ENCODE data around the gene RNF157. TPM values are rescaled to one million over a fixed set of nuclear protein-coding genes. Genes with fewer than 3 reads are reported as not detected.
A peak's percentile ranks its signal among the peaks of the same experiment; 100 is the strongest.

Gene RNF157
- total RNA-seq, 1 donor from 2014 or later: 6.8 TPM

- Histone ChIP-seq H3K4me1 (ENCODE audit: control insufficient read depth in 3 of 3, insufficient read depth in 3 of 3, low read length in 3 of 3) (peaks cover 13 to 30% (median 24%) of the 10 kb centered on the region in 3 donors), H3K36me3 (ENCODE audit: control insufficient read depth in 3 of 3, insufficient read depth in 3 of 3, low read length in 3 of 3) (peaks cover 10 to 15% (median 11%) of the 10 kb centered on the region in 3 donors), H3K27ac (ENCODE audit: low read depth, low read length) (no peak overlapping the region), H3K4me3 (ENCODE audit: low read length in 3 of 3) (no peak overlapping the region), H3K27me3 (ENCODE audit: control insufficient read depth in 3 of 3, insufficient read depth in 3 of 3, low read length in 3 of 3) (peaks cover 0 to 9% (median 6%) of the 10 kb centered on the region in 3 donors), H3K9me3 (ENCODE audit: control insufficient read depth in 3 of 3, low read length in 3 of 3) (no peaks in the 10 kb centered on the region), H3K9ac (ENCODE audit: low read depth in 1 of 3, low read length in 3 of 3) (no peak overlapping the region)
Measured at GRCh38 chr17:76145231-76146052, 94.9 kb downstream of the RNF157 start.

GRCh38 chr17:76142585-76143041 lies 97.7 kb downstream of the RNF157 start:
- H3K9me3 ChIP-seq (ENCODE audit: control insufficient read depth in 3 of 3, low read length in 3 of 3): no peaks in the 10 kb centered on the region
- H3K36me3 ChIP-seq (ENCODE audit: control insufficient read depth in 3 of 3, insufficient read depth in 3 of 3, low read length in 3 of 3): peaks cover 10 to 11% (median 11%) of the 10 kb centered on the region in 3 donors
- no peak overlapping the region for H3K9ac ChIP-seq (ENCODE audit: low read depth in 1 of 3, low read length in 3 of 3)
- H3K4me3 ChIP-seq (ENCODE audit: low read length in 3 of 3): no peak overlapping the region
- peaks cover 28 to 34% (median 34%) of the 10 kb centered on the region in 3 donors for H3K27me3 ChIP-seq (ENCODE audit: control insufficient read depth in 3 of 3, insufficient read depth in 3 of 3, low read length in 3 of 3)
- peaks cover 16 to 36% (median 33%) of the 10 kb centered on the region in 3 donors for H3K4me1 ChIP-seq (ENCODE audit: control insufficient read depth in 3 of 3, insufficient read depth in 3 of 3, low read length in 3 of 3)
- no peak overlapping the region for H3K27ac ChIP-seq (ENCODE audit: low read depth, low read length)

DNA sequence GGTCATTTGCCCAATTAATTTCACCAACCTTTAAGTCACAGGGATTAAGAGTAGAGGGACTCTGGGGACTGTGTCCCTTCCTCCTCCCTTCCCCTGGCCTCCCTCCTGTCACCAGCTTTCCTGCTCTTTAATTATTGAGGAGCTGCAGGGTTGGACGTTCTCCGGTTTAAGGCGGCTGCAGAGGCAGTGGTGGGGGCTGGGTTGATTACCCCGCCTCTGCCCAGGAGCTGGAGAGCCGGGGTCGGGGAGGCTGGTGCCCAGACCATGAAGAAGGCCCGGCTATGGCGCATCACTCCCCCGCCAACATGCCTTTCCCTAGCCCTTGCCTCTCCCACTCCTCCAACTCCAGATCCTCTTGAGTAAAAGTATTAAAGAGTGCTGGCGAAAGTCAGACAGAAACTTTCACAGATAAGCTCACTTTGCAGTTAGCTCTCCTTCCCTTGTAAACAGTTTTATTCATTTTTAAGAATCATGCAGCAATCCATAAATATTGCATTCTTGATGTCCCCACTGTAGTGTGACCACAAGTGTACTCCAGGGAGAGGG lies 98.2 kb downstream of the RNF157 start:
- peaks cover 32 to 39% (median 39%) of the 10 kb centered on the region in 3 donors for H3K27me3 ChIP-seq (ENCODE audit: control insufficient read depth in 3 of 3, insufficient read depth in 3 of 3, low read length in 3 of 3)
- H3K4me3 ChIP-seq (ENCODE audit: low read length in 3 of 3): peak overlapping the region in 2 of 3 donors; percentile 55 to 69
- H3K27ac ChIP-seq (ENCODE audit: low read depth, low read length): no peak overlapping the region
- peaks cover 16 to 36% (median 33%) of the 10 kb centered on the region in 3 donors for H3K4me1 ChIP-seq (ENCODE audit: control insufficient read depth in 3 of 3, insufficient read depth in 3 of 3, low read length in 3 of 3)
- H3K36me3 ChIP-seq (ENCODE audit: control insufficient read depth in 3 of 3, insufficient read depth in 3 of 3, low read length in 3 of 3): peaks cover 10 to 11% (median 11%) of the 10 kb centered on the region in 3 donors
- H3K9me3 ChIP-seq (ENCODE audit: control insufficient read depth in 3 of 3, low read length in 3 of 3): no peaks in the 10 kb centered on the region
- peak overlapping the region in 1 of 3 donors; percentile 54 for H3K9ac ChIP-seq (ENCODE audit: low read depth in 1 of 3, low read length in 3 of 3)

DNA sequence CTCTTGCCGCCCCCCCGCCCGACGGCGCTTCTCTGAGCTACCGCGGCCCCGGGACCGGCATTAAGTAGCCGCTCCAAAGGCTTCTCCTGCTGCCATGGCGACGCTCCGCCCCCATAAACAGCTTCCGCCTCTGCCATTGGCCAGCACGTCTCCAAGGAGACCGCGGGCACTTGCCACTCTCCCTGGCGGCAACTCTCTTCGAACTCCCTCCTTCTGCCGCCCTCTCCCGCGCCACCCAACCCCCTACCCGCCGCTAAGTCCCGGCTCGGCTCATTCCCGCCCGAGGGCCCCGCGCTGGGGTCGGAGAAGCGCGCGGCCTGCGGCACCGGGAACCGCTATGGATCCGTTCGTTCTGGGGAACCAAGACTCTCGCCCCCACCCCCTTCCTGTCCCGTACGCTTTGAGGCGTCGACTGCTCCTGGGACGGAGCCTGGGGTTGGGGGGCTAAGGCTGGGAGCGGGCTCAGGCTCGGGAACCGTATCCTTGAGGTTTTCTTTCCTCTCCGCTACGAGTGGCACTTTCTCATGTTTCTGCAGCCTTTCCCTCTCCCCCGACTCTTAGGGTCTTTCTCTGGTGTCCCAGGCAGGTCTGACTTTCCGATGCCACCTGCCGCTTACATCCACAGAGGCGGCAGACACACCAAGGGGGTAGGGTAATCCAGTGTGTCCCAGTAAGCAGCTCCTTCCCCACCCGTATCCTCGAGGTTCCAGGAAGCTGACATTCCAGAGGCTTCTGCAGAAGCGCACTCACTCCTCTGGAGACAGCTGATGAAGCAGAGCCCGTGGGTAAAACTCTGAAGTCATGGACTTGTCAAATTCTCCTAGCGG lies 98.9 kb downstream of the RNF157 start, which contains the start of gene FOXJ1:
TSS of gene FOXJ1 (minus strand) at position 34 of the 827 bp plus-strand sequence. CDS start 850 bp downstream, outside the sequence.
- peak within 1 kb of the TSS in 2 of 3 donors; percentile 50 to 54 for H3K9ac ChIP-seq (ENCODE audit: low read depth in 1 of 3, low read length in 3 of 3)
- peaks cover 7 to 11% (median 7%) of the 10 kb centered on the region in 3 donors for H3K36me3 ChIP-seq (ENCODE audit: control insufficient read depth in 3 of 3, insufficient read depth in 3 of 3, low read length in 3 of 3)
- H3K27me3 ChIP-seq (ENCODE audit: control insufficient read depth in 3 of 3, insufficient read depth in 3 of 3, low read length in 3 of 3): peaks cover 39 to 46% (median 46%) of the 10 kb centered on the region in 3 donors
- peak within 1 kb of the TSS; percentile 55 to 69 (median 64) for H3K4me3 ChIP-seq (ENCODE audit: low read length in 3 of 3)
- H3K27ac ChIP-seq (ENCODE audit: low read depth, low read length): no peak within 1 kb of the TSS
- peaks cover 16 to 36% (median 33%) of the 10 kb centered on the region in 3 donors for H3K4me1 ChIP-seq (ENCODE audit: control insufficient read depth in 3 of 3, insufficient read depth in 3 of 3, low read length in 3 of 3)
- no peaks in the 10 kb centered on the region for H3K9me3 ChIP-seq (ENCODE audit: control insufficient read depth in 3 of 3, low read length in 3 of 3)

DNA sequence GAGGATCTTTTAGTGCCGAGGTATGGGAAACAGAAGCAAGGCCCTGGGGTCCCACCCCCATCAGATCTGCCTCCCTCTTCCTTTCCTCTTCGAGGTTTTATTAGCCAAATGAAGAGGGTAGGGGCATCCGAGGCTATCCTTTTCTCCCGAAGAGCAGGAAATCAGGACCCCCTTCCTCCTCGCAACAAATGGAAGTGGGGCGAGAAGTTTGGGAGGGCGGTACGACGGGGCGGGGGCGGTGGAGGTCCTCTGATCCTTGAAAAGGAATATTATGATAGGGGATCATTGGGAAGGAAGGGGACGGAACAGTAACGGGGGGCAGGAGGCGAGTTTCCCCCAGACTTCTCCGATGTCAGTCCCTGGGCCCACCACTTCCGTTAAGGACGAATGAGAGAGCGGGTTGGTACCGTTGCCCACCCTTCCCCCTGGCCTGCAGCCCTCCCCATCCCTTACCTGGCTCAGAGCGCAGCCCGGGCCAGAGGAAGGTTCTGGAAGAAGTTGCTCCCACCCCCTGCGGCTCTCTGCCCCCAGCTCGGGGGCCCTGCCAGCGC lies 99.6 kb downstream of the RNF157 start:
- peaks cover 16 to 32% (median 27%) of the 10 kb centered on the region in 3 donors for H3K4me1 ChIP-seq (ENCODE audit: control insufficient read depth in 3 of 3, insufficient read depth in 3 of 3, low read length in 3 of 3)
- no peak overlapping the region for H3K27ac ChIP-seq (ENCODE audit: low read depth, low read length)
- H3K36me3 ChIP-seq (ENCODE audit: control insufficient read depth in 3 of 3, insufficient read depth in 3 of 3, low read length in 3 of 3): peaks cover 6 to 11% (median 7%) of the 10 kb centered on the region in 3 donors
- H3K9me3 ChIP-seq (ENCODE audit: control insufficient read depth in 3 of 3, low read length in 3 of 3): no peaks in the 10 kb centered on the region
- H3K27me3 ChIP-seq (ENCODE audit: control insufficient read depth in 3 of 3, insufficient read depth in 3 of 3, low read length in 3 of 3): peaks cover 44 to 50% (median 50%) of the 10 kb centered on the region in 3 donors
- peak overlapping the region in 2 of 3 donors; percentile 29 to 69 for H3K4me3 ChIP-seq (ENCODE audit: low read length in 3 of 3)
- no peak overlapping the region for H3K9ac ChIP-seq (ENCODE audit: low read depth in 1 of 3, low read length in 3 of 3)

GRCh38 chr17:76139801-76140660 lies 100.3 kb downstream of the RNF157 start:
- H3K4me3 ChIP-seq (ENCODE audit: low read length in 3 of 3): no peak overlapping the region
- no peak overlapping the region for H3K27ac ChIP-seq (ENCODE audit: low read depth, low read length)
- H3K36me3 ChIP-seq (ENCODE audit: control insufficient read depth in 3 of 3, insufficient read depth in 3 of 3, low read length in 3 of 3): peaks cover 4 to 7% (median 5%) of the 10 kb centered on the region in 3 donors
- peaks cover 12 to 28% (median 22%) of the 10 kb centered on the region in 3 donors for H3K4me1 ChIP-seq (ENCODE audit: control insufficient read depth in 3 of 3, insufficient read depth in 3 of 3, low read length in 3 of 3)
- H3K9me3 ChIP-seq (ENCODE audit: control insufficient read depth in 3 of 3, low read length in 3 of 3): no peaks in the 10 kb centered on the region
- H3K9ac ChIP-seq (ENCODE audit: low read depth in 1 of 3, low read length in 3 of 3): no peak overlapping the region
- peaks cover 51 to 57% (median 57%) of the 10 kb centered on the region in 3 donors for H3K27me3 ChIP-seq (ENCODE audit: control insufficient read depth in 3 of 3, insufficient read depth in 3 of 3, low read length in 3 of 3)

GRCh38 chr17:76138896-76139752 lies 101.2 kb downstream of the RNF157 start:
- Histone ChIP-seq H3K4me1 (ENCODE audit: control insufficient read depth in 3 of 3, insufficient read depth in 3 of 3, low read length in 3 of 3) (peaks cover 10 to 22% (median 21%) of the 10 kb centered on the region in 3 donors), H3K9me3 (ENCODE audit: control insufficient read depth in 3 of 3, low read length in 3 of 3) (no peaks in the 10 kb centered on the region), H3K36me3 (ENCODE audit: control insufficient read depth in 3 of 3, insufficient read depth in 3 of 3, low read length in 3 of 3) (no peaks in the 10 kb centered on the region), H3K9ac (ENCODE audit: low read depth in 1 of 3, low read length in 3 of 3) (no peak overlapping the region), H3K27ac (ENCODE audit: low read depth, low read length) (no peak overlapping the region), H3K27me3 (ENCODE audit: control insufficient read depth in 3 of 3, insufficient read depth in 3 of 3, low read length in 3 of 3) (peaks cover 57 to 60% (median 60%) of the 10 kb centered on the region in 3 donors), H3K4me3 (ENCODE audit: low read length in 3 of 3) (no peak overlapping the region)

GRCh38 chr17:76138234-76138895 lies 101.9 kb downstream of the RNF157 start:
- H3K27ac ChIP-seq (ENCODE audit: low read depth, low read length): no peak overlapping the region
- no peaks in the 10 kb centered on the region for H3K9me3 ChIP-seq (ENCODE audit: control insufficient read depth in 3 of 3, low read length in 3 of 3)
- no peak overlapping the region for H3K4me3 ChIP-seq (ENCODE audit: low read length in 3 of 3)
- H3K9ac ChIP-seq (ENCODE audit: low read depth in 1 of 3, low read length in 3 of 3): no peak overlapping the region
- H3K4me1 ChIP-seq (ENCODE audit: control insufficient read depth in 3 of 3, insufficient read depth in 3 of 3, low read length in 3 of 3): peaks cover 10 to 22% (median 18%) of the 10 kb centered on the region in 3 donors
- H3K27me3 ChIP-seq (ENCODE audit: control insufficient read depth in 3 of 3, insufficient read depth in 3 of 3, low read length in 3 of 3): peaks cover 62 to 65% (median 63%) of the 10 kb centered on the region in 3 donors
- H3K36me3 ChIP-seq (ENCODE audit: control insufficient read depth in 3 of 3, insufficient read depth in 3 of 3, low read length in 3 of 3): no peaks in the 10 kb centered on the region

Measured in skeletal muscle tissue (tissue), 4 donors.